ENCODE data around the gene NDUFV1. TPM values are rescaled to one million over a fixed set of nuclear protein-coding genes. Genes with fewer than 3 reads are reported as not detected.
A peak's percentile ranks its signal among the peaks of the same experiment; 100 is the strongest.

Gene NDUFV1
- total RNA-seq, 1 donor: 158 TPM

DNA sequence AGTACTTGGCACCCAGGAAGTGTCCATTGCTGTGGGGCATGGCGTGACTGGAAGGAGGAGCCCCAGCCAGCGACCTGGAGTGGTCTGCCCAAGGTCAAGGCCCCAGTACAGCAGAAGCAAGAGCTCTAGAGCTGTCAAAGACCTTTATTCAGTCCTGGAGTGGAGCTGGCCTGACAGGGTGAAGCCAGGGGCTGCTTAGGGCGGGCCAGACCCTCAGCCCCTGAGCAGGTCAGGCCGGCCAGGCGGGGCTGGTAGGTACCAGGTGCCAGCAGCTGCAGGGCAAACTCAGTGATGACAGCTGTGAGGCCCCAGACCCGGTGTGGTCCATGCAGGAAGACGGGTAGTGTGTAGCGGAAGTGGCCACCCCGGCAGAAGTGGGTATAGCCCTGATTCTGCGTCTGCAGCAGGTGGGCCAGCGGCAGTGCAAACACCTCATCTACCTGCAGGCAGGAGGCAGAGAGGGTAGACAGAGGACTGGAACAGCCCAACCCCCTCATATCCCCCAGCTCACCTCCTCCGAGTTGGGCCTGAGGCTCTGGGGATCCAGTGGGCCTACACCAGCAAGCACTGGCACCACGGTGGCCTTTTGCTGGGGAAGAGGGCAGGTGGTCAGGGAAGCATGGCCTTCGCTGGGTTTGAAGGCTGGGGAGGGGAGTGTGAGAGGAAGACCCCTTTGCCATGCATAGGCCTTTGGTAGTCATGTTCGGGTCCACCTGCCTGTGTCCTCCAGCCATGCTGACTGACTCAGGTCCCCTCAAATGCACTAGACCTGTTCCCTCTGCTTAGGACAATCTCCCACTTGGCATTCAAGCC is 21.3 kb downstream of the NDUFV1 start:
- TF ChIP-seq, protein P1, sequence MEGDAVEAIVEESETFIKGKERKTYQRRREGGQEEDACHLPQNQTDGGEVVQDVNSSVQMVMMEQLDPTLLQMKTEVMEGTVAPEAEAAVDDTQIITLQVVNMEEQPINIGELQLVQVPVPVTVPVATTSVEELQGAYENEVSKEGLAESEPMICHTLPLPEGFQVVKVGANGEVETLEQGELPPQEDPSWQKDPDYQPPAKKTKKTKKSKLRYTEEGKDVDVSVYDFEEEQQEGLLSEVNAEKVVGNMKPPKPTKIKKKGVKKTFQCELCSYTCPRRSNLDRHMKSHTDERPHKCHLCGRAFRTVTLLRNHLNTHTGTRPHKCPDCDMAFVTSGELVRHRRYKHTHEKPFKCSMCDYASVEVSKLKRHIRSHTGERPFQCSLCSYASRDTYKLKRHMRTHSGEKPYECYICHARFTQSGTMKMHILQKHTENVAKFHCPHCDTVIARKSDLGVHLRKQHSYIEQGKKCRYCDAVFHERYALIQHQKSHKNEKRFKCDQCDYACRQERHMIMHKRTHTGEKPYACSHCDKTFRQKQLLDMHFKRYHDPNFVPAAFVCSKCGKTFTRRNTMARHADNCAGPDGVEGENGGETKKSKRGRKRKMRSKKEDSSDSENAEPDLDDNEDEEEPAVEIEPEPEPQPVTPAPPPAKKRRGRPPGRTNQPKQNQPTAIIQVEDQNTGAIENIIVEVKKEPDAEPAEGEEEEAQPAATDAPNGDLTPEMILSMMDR (IDR thresholded peaks at IDR 0.05; ENCODE audit: extremely low read depth, low read depth, low read length): no peak
- H2AFZ ChIP-seq (ENCODE audit: low read length): no peak overlapping the region
- H3K27me3 ChIP-seq (ENCODE audit: insufficient read depth, low read length): no peaks in the 10 kb centered on the region
- H3K4me2 ChIP-seq (ENCODE audit: insufficient read depth, low read length): no peak overlapping the region
- no peaks in the 10 kb centered on the region for H4K20me1 ChIP-seq (ENCODE audit: insufficient read depth, low read length)
- H3K79me2 ChIP-seq (ENCODE audit: insufficient read depth, low read length): no peaks in the 10 kb centered on the region
- no peaks in the 10 kb centered on the region for H3K9me3 ChIP-seq (ENCODE audit: low read depth, low read length)
- no peak overlapping the region for H3K4me3 ChIP-seq (ENCODE audit: insufficient read depth, low read length)
- H3K4me1 ChIP-seq (ENCODE audit: insufficient read depth, low read length): peaks cover 5% of the 10 kb centered on the region
- no peak overlapping the region for H3K27ac ChIP-seq (ENCODE audit: low read depth, low read length)
- peak; percentile 48 for DNase-seq (ENCODE audit: insufficient read length, low spot score, missing footprints)
- no peaks in the 10 kb centered on the region for H3K36me3 ChIP-seq (ENCODE audit: insufficient read depth, low read length)

DNA sequence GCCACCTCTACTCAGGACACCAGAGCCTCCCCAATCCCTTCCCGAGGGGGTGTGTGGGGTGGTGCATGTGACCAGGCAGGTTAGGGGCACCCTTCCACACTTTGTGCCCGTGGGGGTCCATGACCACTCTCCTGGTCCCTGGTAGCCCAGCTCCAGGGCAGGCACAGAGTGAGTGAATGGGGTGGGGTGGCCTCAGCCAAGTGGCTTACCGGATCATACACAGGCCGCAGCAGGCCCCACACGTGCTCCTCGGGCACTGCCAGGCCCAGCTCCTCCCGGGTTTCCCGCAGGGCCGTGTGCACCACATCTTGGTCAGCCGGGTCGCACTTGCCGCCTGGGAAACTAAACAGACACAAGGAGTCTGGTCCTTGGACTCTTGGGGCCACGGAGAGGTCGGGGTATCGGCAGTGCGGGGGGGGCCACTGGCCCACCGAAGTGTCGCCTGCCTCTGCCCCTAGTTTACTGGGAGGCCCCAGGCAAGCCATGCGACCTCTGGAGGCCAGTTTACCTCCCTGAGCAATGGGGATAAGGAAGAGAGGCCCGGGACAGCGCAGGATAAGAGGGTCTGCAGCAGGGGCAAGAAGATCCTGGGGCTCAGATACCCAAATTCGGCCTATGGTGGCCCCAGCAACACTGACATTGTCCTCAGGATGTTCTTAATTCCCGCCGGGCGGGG is 22.1 kb downstream of the NDUFV1 start:
- Histone ChIP-seq H3K4me1 (ENCODE audit: insufficient read depth, low read length) (peaks cover 5% of the 10 kb centered on the region), H2AFZ (ENCODE audit: low read length) (no peak overlapping the region), H3K79me2 (ENCODE audit: insufficient read depth, low read length) (no peaks in the 10 kb centered on the region), H3K36me3 (ENCODE audit: insufficient read depth, low read length) (no peaks in the 10 kb centered on the region), H3K27ac (ENCODE audit: low read depth, low read length) (no peak overlapping the region), H3K27me3 (ENCODE audit: insufficient read depth, low read length) (no peaks in the 10 kb centered on the region), H3K9me3 (ENCODE audit: low read depth, low read length) (no peaks in the 10 kb centered on the region), H3K4me3 (ENCODE audit: insufficient read depth, low read length) (peak overlapping the region; percentile 72), H4K20me1 (ENCODE audit: insufficient read depth, low read length) (no peaks in the 10 kb centered on the region), H3K4me2 (ENCODE audit: insufficient read depth, low read length) (peak overlapping the region; percentile 77)
- TF ChIP-seq, protein P1 (IDR thresholded peaks at IDR 0.05; ENCODE audit: extremely low read depth, low read depth, low read length): no peak
- no peak for DNase-seq (ENCODE audit: insufficient read length, low spot score, missing footprints)

DNA sequence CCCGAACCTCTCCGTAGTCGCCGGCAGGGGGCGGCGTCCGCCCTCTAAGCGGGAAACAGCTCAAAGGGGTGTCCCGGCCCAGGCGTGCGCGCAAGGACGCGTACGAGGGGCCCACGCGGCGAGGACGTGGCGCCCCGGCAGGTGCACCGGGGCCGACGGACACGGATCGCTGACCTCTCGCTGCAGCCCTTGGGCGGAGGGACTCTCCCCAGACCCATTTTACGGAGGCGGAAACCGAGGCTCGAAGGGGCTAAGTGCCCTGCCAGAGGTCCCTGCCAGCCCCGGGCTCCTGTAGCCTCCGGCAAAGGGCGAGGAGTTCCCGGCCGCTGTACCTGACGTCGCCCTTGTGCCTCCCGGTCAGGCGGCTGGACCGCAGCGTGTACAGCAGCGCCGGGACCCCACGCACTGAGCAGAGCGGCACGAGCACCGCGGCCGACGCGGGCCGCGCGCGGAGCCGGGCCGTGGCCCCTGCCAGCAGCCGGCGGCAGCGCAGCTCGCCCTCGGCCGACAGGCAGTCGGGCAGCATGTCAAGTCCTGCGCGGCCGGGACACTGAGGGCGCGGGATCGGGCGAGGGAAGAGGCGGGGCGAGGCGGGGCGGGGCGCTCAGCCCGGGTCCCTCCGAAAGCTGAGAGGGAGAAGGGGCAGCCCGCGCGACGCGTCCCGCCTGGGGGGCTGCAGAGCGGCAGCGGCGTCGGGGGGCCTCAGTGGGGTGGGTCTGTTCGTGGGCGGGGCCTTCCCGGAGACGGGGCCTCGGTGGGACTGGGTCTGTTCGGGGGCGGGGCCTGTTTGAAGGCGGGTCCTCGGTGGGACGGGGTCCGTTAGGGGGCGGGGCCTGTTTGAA is 22.9 kb downstream of the NDUFV1 start, which contains the start of gene NUDT8:
Gene NUDT8 (minus strand): TSS at position 552 of the 842 bp plus-strand sequence. CDS start 26 bp downstream, at position 526.
- H3K79me2 ChIP-seq (ENCODE audit: insufficient read depth, low read length): no peaks in the 10 kb centered on the region
- no peaks in the 10 kb centered on the region for H4K20me1 ChIP-seq (ENCODE audit: insufficient read depth, low read length)
- peak within 1 kb of the TSS; percentile 87 for H3K4me2 ChIP-seq (ENCODE audit: insufficient read depth, low read length)
- H3K4me1 ChIP-seq (ENCODE audit: insufficient read depth, low read length): peaks cover 5% of the 10 kb centered on the region
- DNase-seq (ENCODE audit: insufficient read length, low spot score, missing footprints): peak; percentile 99
- H3K4me3 ChIP-seq (ENCODE audit: insufficient read depth, low read length): peak within 1 kb of the TSS; percentile 83
- H3K27me3 ChIP-seq (ENCODE audit: insufficient read depth, low read length): no peaks in the 10 kb centered on the region
- H3K36me3 ChIP-seq (ENCODE audit: insufficient read depth, low read length): no peaks in the 10 kb centered on the region
- peak within 1 kb of the TSS; percentile 45 for H3K27ac ChIP-seq (ENCODE audit: low read depth, low read length)
- TF ChIP-seq, protein P1 (IDR thresholded peaks at IDR 0.05; ENCODE audit: extremely low read depth, low read depth, low read length): peak; percentile 76
- H2AFZ ChIP-seq (ENCODE audit: low read length): peak within 1 kb of the TSS; percentile 97
- no peaks in the 10 kb centered on the region for H3K9me3 ChIP-seq (ENCODE audit: low read depth, low read length)
